GM23248 (cell line): ENCODE results near the gene RBKS. TPM values are rescaled to one million over a fixed set of nuclear protein-coding genes. Genes with fewer than 3 reads are reported as not detected.

Experiments used
- DNase-seq: peaks from one replicate; pipeline ENCODE4 v3.0.0-alpha.2; 2015
- H2AFZ ChIP-seq: fragments of 200-600 bp; sonication (generic); 2 replicates; pipeline ENCODE4 v1.6.1; 2016; ENCODE audit warnings: antibody characterized with exemption
- H3F3A ChIP-seq: fragments of 200-600 bp; sonication (generic); 2 replicates; pipeline ENCODE4 v1.6.1; 2016; ENCODE audit warnings: mild to moderate bottlenecking, antibody characterized with exemption, mixed run types; ENCODE audit not compliant: insufficient read depth
- H3K27ac ChIP-seq: fragments of 200-600 bp; sonication (generic); 2 replicates; pipeline ENCODE4 v1.5.1; 2016; ENCODE audit warnings: mild to moderate bottlenecking
- H3K27me3 ChIP-seq: fragments of 200-600 bp; sonication (generic); replicated peaks from 2 replicates; pipeline ENCODE4 v1.6.1; 2016; ENCODE audit warnings: mild to moderate bottlenecking; ENCODE audit not compliant: insufficient read depth
- H3K36me3 ChIP-seq: fragments of 200-600 bp; sonication (generic); 2 replicates; pipeline ENCODE4 v1.6.1; 2016; ENCODE audit warnings: low read depth, mild to moderate bottlenecking
- H3K4me1 ChIP-seq: fragments of 200-600 bp; sonication (generic); 2 replicates; pipeline ENCODE4 v1.6.1; 2016; ENCODE audit warnings: mild to moderate bottlenecking; ENCODE audit not compliant: insufficient read depth
- H3K4me2 ChIP-seq: fragments of 200-600 bp; sonication (generic); one replicate; pipeline ENCODE4 v1.6.1; 2016; ENCODE audit warnings: mild to moderate bottlenecking; ENCODE audit not compliant: unreplicated experiment
- H3K4me3 ChIP-seq: fragments of 200-600 bp; sonication (generic); 2 replicates; pipeline ENCODE4 v1.5.1; 2016; ENCODE audit warnings: mild to moderate bottlenecking
- H3K79me2 ChIP-seq: fragments of 200-600 bp; sonication (generic); 2 replicates; pipeline ENCODE4 v1.6.1; 2016; ENCODE audit warnings: mild to moderate bottlenecking; ENCODE audit not compliant: insufficient read depth
- H3K9ac ChIP-seq: fragments of 200-600 bp; sonication (generic); 2 replicates; pipeline ENCODE4 v1.6.1; 2016; ENCODE audit warnings: mild to moderate bottlenecking
- H3K9me2 ChIP-seq: fragments of 200-600 bp; sonication (generic); 2 replicates; pipeline ENCODE4 v1.6.1; 2016; ENCODE audit warnings: mixed run types, mild to moderate bottlenecking, moderate library complexity; ENCODE audit not compliant: insufficient read depth
- H3K9me3 ChIP-seq: fragments of 200-600 bp; sonication (generic); one replicate; pipeline ENCODE4 v1.6.1; 2017; ENCODE audit warnings: low read depth
- H4K20me1 ChIP-seq: fragments of 200-600 bp; sonication (generic); 2 replicates; pipeline ENCODE4 v1.6.0; 2016; ENCODE audit not compliant: insufficient read depth
- EZH2 ChIP-seq: fragments of 200-600 bp; sonication (generic); IDR thresholded peaks from 2 replicates; pipeline ENCODE4 v1.6.1; 2018; ENCODE audit warnings: antibody characterized with exemption, mild to moderate bottlenecking; ENCODE audit not compliant: insufficient read depth, poor library complexity, severe bottlenecking
- EZH2phosphoT487 ChIP-seq: fragments of 200-600 bp; sonication (generic); IDR thresholded peaks from 2 replicates; pipeline ENCODE4 v1.6.1; 2018; ENCODE audit warnings: antibody characterized with exemption, moderate library complexity, mild to moderate bottlenecking, low read depth; ENCODE audit not compliant: insufficient read depth
- WGBS, 2 experiments: methylation state at CpG; one replicate each; pipeline ENCODE4 v1.1.6; 2015 to 2017; ENCODE audit warnings: low lambda C conversion rate in 2 of 2, low coverage in 1 of 2; ENCODE audit errors: missing lambda C conversion rate in 2 of 2; 5-methylcytosine and 5-hydroxymethylcytosine counted together
- in situ Hi-C: fragments of 300-500 bp; cut with MboI; formaldehyde crosslinking; loops from 2 replicates; pipeline ENCODE4 v1.15.0; 2020
- polyA plus RNA-seq: library from polyadenylated mRNA; unstranded; fragments of >200 nt; fragmentation: Nextera tagmentation; extraction: Ambion mirVana; gene quantifications from 2 replicates; pipeline ENCODE4 v1.2.1, GENCODE V29; 2016
- total RNA-seq: library from RNA; depleted of rRNA; stranded (reverse); fragments of >200 nt; shearing (Covaris generic); gene quantifications from 2 replicates; pipeline ENCODE4 v1.2.3, GENCODE V29; 2014

RBKS gene
- total and polyA plus RNA-seq, 2 experiments from 2014 or later, result 2.8 to 3.6 TPM

DNA sequence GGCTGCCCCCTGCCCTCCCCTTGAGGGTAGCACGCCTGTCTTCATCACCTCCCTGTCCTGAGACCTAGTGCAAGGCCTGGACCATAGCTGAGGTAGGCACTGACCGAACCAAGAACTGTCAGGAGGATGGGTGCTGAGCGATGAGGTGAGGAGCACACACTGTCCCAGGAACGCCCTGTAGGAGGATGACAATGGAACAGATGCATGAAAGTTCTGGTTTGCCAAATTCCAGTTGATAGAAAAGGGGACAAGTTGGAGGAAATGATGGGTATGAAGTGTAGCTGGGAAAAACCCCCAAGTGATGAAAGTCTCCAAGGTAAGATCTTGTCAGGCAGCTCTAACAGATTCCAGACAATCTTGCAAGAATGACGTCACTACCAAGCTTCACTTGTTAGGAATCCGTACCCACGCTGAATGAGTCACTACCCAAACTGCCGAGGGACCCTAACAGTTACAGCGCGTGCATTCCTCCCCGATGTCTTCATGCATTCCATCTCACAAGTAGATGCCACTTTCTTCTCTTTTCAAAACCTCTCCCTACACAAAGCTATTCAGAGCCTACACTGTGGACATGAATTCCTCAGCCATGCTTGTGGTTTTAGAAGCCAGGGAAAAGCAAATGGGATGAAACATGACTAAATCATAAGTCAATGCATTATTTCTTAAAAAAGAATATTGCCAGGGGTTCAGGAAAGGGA lies 91.1 kb downstream of the RBKS start:
- Histone ChIP-seq H3K79me2 (no peaks in the 10 kb centered on the region), H3K4me2 (peak overlapping the region; percentile 65), H3K9me3 (no peaks in the 10 kb centered on the region), H2AFZ (peak overlapping the region; percentile 32; the same call in 1 of the 2 replicates), H3K27ac (peak overlapping the region; percentile 94), H3K27me3 (no peaks in the 10 kb centered on the region), H3K4me3 (peak overlapping the region; percentile 25; the same call in 1 of the 2 replicates), H3K36me3 (no peaks in the 10 kb centered on the region), H3K4me1 (peaks cover 49% of the 10 kb centered on the region), H4K20me1 (no peaks in the 10 kb centered on the region), H3K9me2 (no peaks in the 10 kb centered on the region), H3F3A (peaks cover 24% of the 10 kb centered on the region), H3K9ac (peak overlapping the region; percentile 63)
- TF ChIP-seq EZH2phosphoT487 (no peak), EZH2 (no peak)
- DNase-seq, result peak; percentile 100
- in situ Hi-C loops, result no loop called here
- whole genome bisulfite sequencing, 2 experiments, result 2 to 4% methylated on average over 11 of the region's 11 CpGs

DNA sequence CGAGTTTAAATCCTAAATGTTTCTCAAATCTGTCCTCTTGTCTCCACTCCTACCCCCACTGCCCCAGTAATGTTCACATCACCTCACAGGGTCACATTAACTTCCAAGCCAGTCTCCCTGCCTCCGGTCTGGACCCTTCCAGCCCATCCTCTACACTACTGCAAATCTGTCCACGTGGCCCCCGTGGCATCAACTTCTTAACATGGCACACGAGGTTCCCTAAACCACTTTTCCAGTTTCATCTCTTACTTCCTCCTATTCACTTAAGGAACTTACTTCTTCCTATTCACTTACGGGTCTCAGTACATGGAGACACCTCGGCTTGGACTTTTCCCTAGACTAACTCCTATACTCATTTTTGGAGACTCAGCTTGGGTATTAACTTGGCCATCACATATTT lies 91.7 kb downstream of the RBKS start:
- Histone ChIP-seq H3F3A (peaks cover 26% of the 10 kb centered on the region), H3K9ac (peak overlapping the region; percentile 38; the same call in 1 of the 2 replicates), H3K4me1 (peaks cover 44% of the 10 kb centered on the region), H3K4me2 (peak overlapping the region; percentile 65), H3K27me3 (no peaks in the 10 kb centered on the region), H3K9me2 (no peaks in the 10 kb centered on the region), H2AFZ (no peak overlapping the region), H3K27ac (peak overlapping the region; percentile 87), H4K20me1 (no peaks in the 10 kb centered on the region), H3K79me2 (no peaks in the 10 kb centered on the region), H3K4me3 (no peak overlapping the region), H3K36me3 (no peaks in the 10 kb centered on the region), H3K9me3 (no peaks in the 10 kb centered on the region)
- no peak for DNase-seq
- WGBS, 2 experiments, result 97% methylated on average over 7 of the region's 7 CpGs
- TF ChIP-seq EZH2 (no peak), EZH2phosphoT487 (no peak)
- in situ Hi-C loops, result no loop called here

DNA sequence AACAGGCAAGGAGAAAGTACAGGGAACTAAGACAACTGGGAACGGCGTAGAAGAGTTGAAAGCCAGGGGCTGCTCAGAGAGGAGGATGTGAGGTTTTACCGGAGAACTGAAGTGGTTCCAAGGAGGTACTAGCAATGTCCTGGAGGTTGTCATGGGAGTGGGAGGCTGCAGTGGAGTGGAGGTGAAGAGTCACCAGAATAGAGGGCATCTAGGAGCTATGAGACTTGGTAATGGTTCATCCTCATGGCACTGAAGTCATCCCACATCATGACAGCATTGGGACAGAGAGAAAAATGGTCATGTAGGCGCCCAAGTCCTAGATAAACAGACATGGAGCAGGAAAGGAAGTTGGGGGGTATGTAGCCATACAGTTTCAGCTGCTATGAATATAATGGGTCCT lies 92.3 kb downstream of the RBKS start:
- no peak overlapping the region for H3K9ac ChIP-seq
- WGBS, 2 experiments, result 95 to 96% methylated on average over 4 of the region's 4 CpGs

DNA sequence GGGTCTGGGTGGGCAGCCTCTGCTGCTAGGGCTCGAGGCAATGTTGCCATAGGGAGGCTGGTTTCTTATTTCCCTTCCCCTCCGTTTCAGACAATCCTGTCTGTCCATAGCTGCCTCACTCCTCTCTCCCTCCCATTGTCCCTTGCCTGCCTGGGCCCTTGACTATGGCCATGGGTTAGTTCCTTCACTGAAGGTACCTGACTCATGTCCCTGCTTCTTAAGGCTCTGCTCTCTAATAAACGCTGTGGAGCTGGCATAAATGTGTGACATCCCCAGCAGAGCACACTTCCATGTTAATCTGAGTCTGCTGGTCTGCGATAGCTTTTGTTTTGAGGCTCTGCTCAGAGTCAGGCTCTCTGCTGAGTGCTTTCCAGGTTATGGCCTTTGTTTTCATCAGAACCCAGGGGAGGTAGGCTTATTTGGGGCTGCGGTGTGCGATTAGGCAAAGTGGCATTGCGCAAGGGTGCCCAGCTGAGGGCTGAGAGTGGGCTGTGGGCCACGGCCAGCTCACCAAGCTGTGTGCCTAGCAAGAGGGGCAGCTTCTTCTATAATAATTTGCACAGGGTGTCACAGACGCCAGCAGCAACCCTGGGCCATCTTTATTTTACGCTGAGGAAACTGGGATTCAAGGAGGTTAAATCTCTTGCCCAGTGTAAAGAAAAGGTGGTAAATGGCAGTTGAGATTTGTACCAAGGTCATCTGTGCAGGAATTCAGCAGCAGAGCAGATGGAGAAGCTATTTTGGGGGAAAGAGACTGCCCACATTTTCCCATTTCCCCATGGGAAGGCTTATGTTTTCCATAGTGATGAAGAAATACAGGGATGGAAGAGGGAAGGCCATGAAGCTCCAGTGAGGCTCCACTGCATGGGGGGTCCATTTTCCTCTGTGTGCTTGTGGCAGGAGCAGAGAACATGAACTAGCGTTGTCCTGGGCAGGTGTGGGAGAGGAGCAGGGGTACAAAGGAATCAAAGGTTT lies 93.1 kb downstream of the RBKS start:
- Histone ChIP-seq H3K4me3 (no peak overlapping the region), H3K4me2 (no peak overlapping the region), H3K9ac (no peak overlapping the region), H3K4me1 (peaks cover 58% of the 10 kb centered on the region), H3K27ac (no peak overlapping the region), H2AFZ (no peak overlapping the region), H3K27me3 (no peaks in the 10 kb centered on the region), H3K9me3 (no peaks in the 10 kb centered on the region), H3F3A (peaks cover 37% of the 10 kb centered on the region), H3K79me2 (no peaks in the 10 kb centered on the region), H3K9me2 (no peaks in the 10 kb centered on the region), H4K20me1 (no peaks in the 10 kb centered on the region), H3K36me3 (no peaks in the 10 kb centered on the region)
- no peak for TF ChIP-seq EZH2
- TF ChIP-seq EZH2phosphoT487, result no peak
- 86 to 87% methylated on average over 10 to 11 of the region's 11 CpGs for WGBS, 2 experiments
- in situ Hi-C loops, result no loop called here
- no peak for DNase-seq

More for the DNA sequence above, 92.3 kb downstream of the RBKS start:
- Histone ChIP-seq H3K9me2 (no peaks in the 10 kb centered on the region), H2AFZ (no peak overlapping the region), H3K4me1 (peaks cover 50% of the 10 kb centered on the region), H3K4me2 (no peak overlapping the region), H3K9me3 (no peaks in the 10 kb centered on the region), H3K36me3 (no peaks in the 10 kb centered on the region), H3K27ac (peak overlapping the region; percentile 87; the same call in 1 of the 2 replicates), H3K27me3 (no peaks in the 10 kb centered on the region), H4K20me1 (no peaks in the 10 kb centered on the region), H3K4me3 (no peak overlapping the region), H3F3A (peaks cover 32% of the 10 kb centered on the region), H3K79me2 (no peaks in the 10 kb centered on the region)
- in situ Hi-C loops, result no loop called here
- DNase-seq, result no peak
- no peak for TF ChIP-seq EZH2
- TF ChIP-seq EZH2phosphoT487, result no peak
